Activated CD8-positive, alpha-beta memory T cell treated with anti-CD3 and anti-CD28 coated beads, Interleukin-2, amount 50 U/mL, for 24 hours (primary cell): Measurements from ENCODE around the gene ISOC2.

Experiments
- DNase-seq: peaks from one replicate; pipeline ENCODE4 v3.0.0-alpha.2; 2020; ENCODE audit errors: extremely low read depth

ISOC2 gene

GRCh38 chr19:55406826-55407549, 54.5 kb downstream of the ISOC2 start:
- no peak for DNase-seq

- no peak for DNase-seq
Observed at GRCh38 chr19:55406091-55406825, 55.2 kb downstream of the ISOC2 start.

GRCh38 chr19:55405638-55406037, 55.8 kb downstream of the ISOC2 start:
- no peak for DNase-seq
